ENCODE measurements around the gene CCDC177. TPM values are rescaled to one million over a fixed set of nuclear protein-coding genes. Genes with fewer than 3 reads are reported as not detected.

CCDC177 gene
- total RNA-seq, 4 donors from 2014 or later, result not detected

DNA sequence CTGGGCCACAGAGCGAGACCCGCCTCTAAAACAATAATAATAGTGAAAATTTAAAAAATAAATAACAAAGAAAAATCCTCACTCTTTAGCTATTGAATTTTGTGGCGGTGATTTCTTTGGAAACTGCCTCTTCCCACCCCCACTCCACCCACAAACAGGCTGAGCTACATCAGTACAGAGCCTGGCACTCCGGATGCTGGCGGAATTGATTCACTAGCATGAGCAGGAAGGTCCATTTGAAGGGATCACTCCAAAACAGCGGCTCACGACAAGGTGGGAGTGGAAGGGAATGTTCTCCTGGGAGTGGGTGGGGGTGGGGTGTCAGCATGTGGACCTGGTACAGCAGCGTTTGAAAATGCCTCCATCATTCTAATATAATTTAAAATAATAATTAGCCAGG lies 26.1 kb downstream of the CCDC177 start:
- TF ChIP-seq, protein P1, sequence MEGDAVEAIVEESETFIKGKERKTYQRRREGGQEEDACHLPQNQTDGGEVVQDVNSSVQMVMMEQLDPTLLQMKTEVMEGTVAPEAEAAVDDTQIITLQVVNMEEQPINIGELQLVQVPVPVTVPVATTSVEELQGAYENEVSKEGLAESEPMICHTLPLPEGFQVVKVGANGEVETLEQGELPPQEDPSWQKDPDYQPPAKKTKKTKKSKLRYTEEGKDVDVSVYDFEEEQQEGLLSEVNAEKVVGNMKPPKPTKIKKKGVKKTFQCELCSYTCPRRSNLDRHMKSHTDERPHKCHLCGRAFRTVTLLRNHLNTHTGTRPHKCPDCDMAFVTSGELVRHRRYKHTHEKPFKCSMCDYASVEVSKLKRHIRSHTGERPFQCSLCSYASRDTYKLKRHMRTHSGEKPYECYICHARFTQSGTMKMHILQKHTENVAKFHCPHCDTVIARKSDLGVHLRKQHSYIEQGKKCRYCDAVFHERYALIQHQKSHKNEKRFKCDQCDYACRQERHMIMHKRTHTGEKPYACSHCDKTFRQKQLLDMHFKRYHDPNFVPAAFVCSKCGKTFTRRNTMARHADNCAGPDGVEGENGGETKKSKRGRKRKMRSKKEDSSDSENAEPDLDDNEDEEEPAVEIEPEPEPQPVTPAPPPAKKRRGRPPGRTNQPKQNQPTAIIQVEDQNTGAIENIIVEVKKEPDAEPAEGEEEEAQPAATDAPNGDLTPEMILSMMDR (IDR thresholded peaks at IDR 0.05; ENCODE audit: low read depth), result no peak

GRCh38 chr14:69547701-69548348 lies 26.8 kb downstream of the CCDC177 start:
- TF ChIP-seq, protein P1 (IDR thresholded peaks at IDR 0.05; ENCODE audit: low read depth), result no peak

GRCh38 chr14:69543341-69544115 lies 31.1 kb downstream of the CCDC177 start:
- TF ChIP-seq, protein P1 (IDR thresholded peaks at IDR 0.05; ENCODE audit: low read depth), result no peak

GRCh38 chr14:69542311-69542710 lies 32.4 kb downstream of the CCDC177 start:
- TF ChIP-seq, protein P1 (IDR thresholded peaks at IDR 0.05; ENCODE audit: low read depth), result no peak

- TF ChIP-seq, protein P1 (IDR thresholded peaks at IDR 0.05; ENCODE audit: low read depth), result no peak
Observed at GRCh38 chr14:69540654-69541335, 33.9 kb downstream of the CCDC177 start.

- TF ChIP-seq, protein P1 (IDR thresholded peaks at IDR 0.05; ENCODE audit: low read depth), result no peak
Observed at GRCh38 chr14:69539631-69540410, 34.9 kb downstream of the CCDC177 start.

All from subcutaneous adipose tissue (tissue), 4 donors.